ENCODE measurements around the gene PEX5L. TPM values are rescaled to one million over a fixed set of nuclear protein-coding genes. Genes with fewer than 3 reads are reported as not detected.

Gene PEX5L
- polyA plus RNA-seq, 2 of the 4 experiments (the other 2 are of a cell fraction): 0.06 to 0.08 TPM

GRCh38 chr3:179861953-179862352 lies 174.8 kb downstream of the PEX5L start:
- H3K9me3 ChIP-seq: no peaks in the 10 kb centered on the region
- H3K27ac ChIP-seq: no peak overlapping the region
- H3K4me1 ChIP-seq: no peaks in the 10 kb centered on the region
- DNase-seq (ENCODE audit: low read depth in 1 of 2, low spot score in 1 of 2) (no peak), ATAC-seq (no peak), FAIRE-seq (no peak)
- CTCF ChIA-PET: no interaction called here
- TF ChIP-seq SREBF2 (IDR thresholded peaks at IDR 0.05) (no peak), RARB (CRISPR knock-in tag; IDR thresholded peaks at IDR 0.05) (no peak), HOXB5 (CRISPR knock-in tag; IDR thresholded peaks at IDR 0.05) (no peak), NFE2L2 (conservative IDR thresholded peaks at IDR 0.05; ENCODE audit: low read length) (no peak), RNF2 (IDR thresholded peaks at IDR 0.05; ENCODE audit: borderline replicate concordance, low read depth) (no peak), RAD21 (conservative IDR thresholded peaks at IDR 0.05 in 1 of 2, IDR thresholded peaks at IDR 0.05 in 1 of 2) (no peak), CBX2 (IDR thresholded peaks at IDR 0.05; ENCODE audit: borderline replicate concordance, low read depth) (no peak), CHD4 (IDR thresholded peaks at IDR 0.05; ENCODE audit: borderline replicate concordance) (no peak), ZFP36 (IDR thresholded peaks at IDR 0.05; ENCODE audit: borderline replicate concordance, partially characterized antibody) (no peak), MAZ (IDR thresholded peaks at IDR 0.05; ENCODE audit: borderline replicate concordance, low read depth, low read length) (no peak), HEYL (CRISPR knock-in tag; IDR thresholded peaks at IDR 0.05) (no peak), EHMT2 (IDR thresholded peaks at IDR 0.05; ENCODE audit: low read depth) (no peak), EP300 (IDR thresholded peaks at IDR 0.05) (no peak), HMGXB4 (CRISPR knock-in tag; IDR thresholded peaks at IDR 0.05; ENCODE audit: borderline replicate concordance) (no peak), ZSCAN20 (CRISPR knock-in tag; IDR thresholded peaks at IDR 0.05) (no peak), BHLHE40 (IDR thresholded peaks at IDR 0.05; ENCODE audit: low read depth, low read length) (no peak)
- no peak overlapping the region for H3K4me2 ChIP-seq
- H3K4me3 ChIP-seq: no peak overlapping the region
- WGBS (ENCODE audit: missing lambda C conversion rate): 41% methylated on average over 4 of the region's 4 CpGs
- POLR2A ChIA-PET: no interaction called here

DNA sequence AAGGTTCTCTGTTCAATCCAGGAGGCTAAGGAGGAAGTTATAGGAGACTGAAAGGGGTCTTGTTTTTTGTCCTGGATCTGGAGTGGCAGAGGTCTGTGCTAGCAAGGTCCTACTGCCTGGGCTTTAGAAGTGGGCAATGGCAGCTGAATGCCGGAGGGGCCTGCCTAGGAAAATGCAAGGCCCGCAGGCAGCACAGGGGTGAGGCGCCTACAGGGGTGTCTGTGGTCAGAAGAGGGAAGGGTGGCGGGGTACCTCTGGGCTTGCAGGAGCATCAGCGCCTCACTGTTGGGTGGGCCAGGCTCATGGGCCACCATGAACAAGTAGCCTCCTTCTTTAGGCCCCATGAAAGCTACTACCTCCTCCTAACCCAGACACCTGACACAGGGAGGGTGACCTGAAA lies 175.4 kb downstream of the PEX5L start:
- Histone ChIP-seq H3K27ac (no peak overlapping the region), H3K4me3 (no peak overlapping the region), H3K4me1 (no peaks in the 10 kb centered on the region), H3K4me2 (no peak overlapping the region), H3K9me3 (no peaks in the 10 kb centered on the region)
- DNase-seq (ENCODE audit: low read depth in 1 of 2, low spot score in 1 of 2): no peak
- no peak for FAIRE-seq
- ATAC-seq: no peak
- CTCF ChIA-PET: no interaction called here
- POLR2A ChIA-PET: no interaction called here
- no peak for TF ChIP-seq KDM1A (IDR thresholded peaks at IDR 0.05; ENCODE audit: low read depth)
- no peak for TF ChIP-seq TP53 (CRISPR knock-in tag; IDR thresholded peaks at IDR 0.05)
- no peak for TF ChIP-seq FOSB (CRISPR knock-in tag; IDR thresholded peaks at IDR 0.05)
- TF ChIP-seq BHLHE40 (IDR thresholded peaks at IDR 0.05; ENCODE audit: low read depth, low read length): no peak
- no peak for TF ChIP-seq PBX3 (IDR thresholded peaks at IDR 0.05)
- TF ChIP-seq, protein P1, sequence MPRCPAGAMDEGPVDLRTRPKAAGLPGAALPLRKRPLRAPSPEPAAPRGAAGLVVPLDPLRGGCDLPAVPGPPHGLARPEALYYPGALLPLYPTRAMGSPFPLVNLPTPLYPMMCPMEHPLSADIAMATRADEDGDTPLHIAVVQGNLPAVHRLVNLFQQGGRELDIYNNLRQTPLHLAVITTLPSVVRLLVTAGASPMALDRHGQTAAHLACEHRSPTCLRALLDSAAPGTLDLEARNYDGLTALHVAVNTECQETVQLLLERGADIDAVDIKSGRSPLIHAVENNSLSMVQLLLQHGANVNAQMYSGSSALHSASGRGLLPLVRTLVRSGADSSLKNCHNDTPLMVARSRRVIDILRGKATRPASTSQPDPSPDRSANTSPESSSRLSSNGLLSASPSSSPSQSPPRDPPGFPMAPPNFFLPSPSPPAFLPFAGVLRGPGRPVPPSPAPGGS (IDR thresholded peaks at IDR 0.05): no peak
- no peak for TF ChIP-seq HMGXB4 (CRISPR knock-in tag; IDR thresholded peaks at IDR 0.05; ENCODE audit: borderline replicate concordance)
- no peak for TF ChIP-seq CEBPB (IDR thresholded peaks at IDR 0.05)
- 67% methylated on average over 5 of the region's 5 CpGs for WGBS (ENCODE audit: missing lambda C conversion rate)

Measured in A549 (cell line).